H1 (cell line): Measurements from ENCODE around the gene GATB. TPM values are rescaled to one million over a fixed set of nuclear protein-coding genes. Genes with fewer than 3 reads are reported as not detected.

Experiments
- CTCF ChIA-PET: fragments of 300-600 bp; sonication (Branson Sonifier 250); formaldehyde crosslinking; loops from one replicate; lab custom pipeline; 2021; ENCODE audit not compliant: partially characterized antibody; lab: Charles Lee
- POLR2A ChIA-PET: fragments of 300-600 bp; sonication (Branson Sonifier 250); formaldehyde crosslinking; loops from one replicate; lab custom pipeline; 2021; ENCODE audit warnings: inconsistent platforms; ENCODE audit not compliant: partially characterized antibody; lab: Charles Lee
- DNase-seq, 2 experiments: peaks; one replicate each; pipeline versions ENCODE4 v3.0.0 to v3.0.0-alpha.2; 2010 to 2022; ENCODE audit warnings: low spot score in 2 of 2, low read depth in 1 of 2, mixed read lengths in 1 of 2
- FAIRE-seq: peaks from 2 replicates; lab custom pipeline; 2011; peaks lifted over from hg19 to GRCh38; lab: Jason Lieb, UNC
- H2AFZ ChIP-seq: 2 replicates; pipeline ENCODE4 v1.8.1; 2012; ENCODE audit warnings: low read length, inconsistent platforms
- H2AK5ac ChIP-seq: 2 replicates; pipeline ENCODE4 v1.6.1; 2013; ENCODE audit warnings: low read depth, low read length
- H2BK120ac ChIP-seq: replicated peaks from 2 replicates; pipeline ENCODE3; 2013; ENCODE audit warnings: low read depth, low read length, inconsistent platforms
- H2BK12ac ChIP-seq: 2 replicates; pipeline ENCODE4 v1.6.1; 2013; ENCODE audit warnings: low read depth, low read length
- H2BK15ac ChIP-seq: 2 replicates; pipeline ENCODE4 v1.6.1; 2013; ENCODE audit warnings: low read length
- H2BK20ac ChIP-seq: 2 replicates; pipeline ENCODE4 v1.6.1; 2013; ENCODE audit warnings: low read length
- H2BK5ac ChIP-seq: 2 replicates; pipeline ENCODE4 v1.6.1; 2013; ENCODE audit warnings: low read depth, low read length
- H3K14ac ChIP-seq: 2 replicates; pipeline ENCODE4 v1.6.1; 2013; ENCODE audit warnings: inconsistent platforms; ENCODE audit not compliant: insufficient read length
- H3K18ac ChIP-seq: 2 replicates; pipeline ENCODE4 v1.6.1; 2013; ENCODE audit warnings: low read length; ENCODE audit errors: extremely low read depth
- H3K23ac ChIP-seq: 2 replicates; pipeline ENCODE4 v1.6.1; 2013; ENCODE audit warnings: inconsistent platforms; ENCODE audit not compliant: insufficient read length
- H3K23me2 ChIP-seq: 2 replicates; pipeline ENCODE4 v1.6.1; 2013; ENCODE audit warnings: low read depth, low read length
- H3K27ac ChIP-seq: 2 replicates; pipeline ENCODE4 v1.6.1; 2011; ENCODE audit warnings: low read depth, low read length, inconsistent platforms
- H3K27me3 ChIP-seq, 4 experiments: replicated peaks in 1 of 4; 1 replicate in 1 of 4; 2 replicates in 3 of 4; pipeline versions ENCODE4 v1.6.1 to v1.8.1; 2011 to 2013; ENCODE audit warnings: low read length in 3 of 4, mild to moderate bottlenecking in 3 of 4, inconsistent platforms in 2 of 4, mixed read lengths in 2 of 4, moderate library complexity in 1 of 4; ENCODE audit not compliant: control insufficient read depth in 3 of 4, insufficient read depth in 3 of 4; ENCODE audit errors: extremely low read depth in 1 of 4
- H3K36me3 ChIP-seq, 4 experiments: 2 replicates each; pipeline versions ENCODE4 v1.6.1 to v1.8.1; 2011 to 2013; ENCODE audit warnings: mild to moderate bottlenecking in 4 of 4, low read length in 3 of 4, moderate library complexity in 2 of 4, control low read depth in 1 of 4, inconsistent platforms in 1 of 4; ENCODE audit not compliant: insufficient read depth in 4 of 4, control insufficient read depth in 2 of 4
- H3K4ac ChIP-seq: replicated peaks from 2 replicates; pipeline ENCODE3; 2013; ENCODE audit warnings: low read length, low read depth, mixed read lengths, inconsistent platforms; ENCODE audit not compliant: insufficient read length
- H3K4me1 ChIP-seq, 4 experiments: replicated peaks in 1 of 4; 1 replicate in 1 of 4; 2 replicates in 3 of 4; pipeline versions ENCODE4 v1.6.1 to v1.8.1; 2011 to 2013; ENCODE audit warnings: low read length in 3 of 4, inconsistent platforms in 2 of 4, mixed read lengths in 1 of 4; ENCODE audit not compliant: insufficient read depth in 4 of 4, control insufficient read depth in 3 of 4
- H3K4me2 ChIP-seq, 2 experiments: 2 replicates each; pipeline versions ENCODE4 v1.6.1 to v1.8.1; 2011 to 2013; ENCODE audit warnings: low read depth in 2 of 2, low read length in 2 of 2, control low read depth in 1 of 2, inconsistent platforms in 1 of 2, mild to moderate bottlenecking in 1 of 2; ENCODE audit not compliant: insufficient read depth in 1 of 2
- H3K4me3 ChIP-seq, 4 experiments: fragments of 200-600, 300-600 bp in 1 of 4; sonication (generic), shearing (Covaris generic), sonication (Bioruptor Twin) in 1 of 4; 2 replicates each; pipeline versions ENCODE4 v1.5.1 to v1.8.1; 2011 to 2016; ENCODE audit warnings: low read length in 4 of 4, low read depth in 3 of 4, control low read depth in 2 of 4, inconsistent platforms in 2 of 4, mild to moderate bottlenecking in 2 of 4, mixed read lengths in 1 of 4, moderate library complexity in 1 of 4; ENCODE audit not compliant: insufficient read depth in 2 of 4; ENCODE audit errors: extremely low read depth in 1 of 4
- H3K56ac ChIP-seq: replicated peaks from 2 replicates; pipeline ENCODE3; 2013; ENCODE audit warnings: low read depth, mild to moderate bottlenecking, mixed read lengths, low read length, inconsistent platforms; ENCODE audit not compliant: insufficient read length
- H3K79me1 ChIP-seq: 2 replicates; pipeline ENCODE4 v1.6.1; 2013; ENCODE audit warnings: low read depth, low read length, control low read depth
- H3K79me2 ChIP-seq, 2 experiments: 2 replicates each; pipeline versions ENCODE4 v1.6.1 to v1.8.1; 2012 to 2013; ENCODE audit warnings: low read length in 2 of 2, mild to moderate bottlenecking in 2 of 2, inconsistent platforms in 1 of 2; ENCODE audit not compliant: insufficient read depth in 2 of 2, control insufficient read depth in 1 of 2
- H3K9ac ChIP-seq, 4 experiments: replicated peaks in 1 of 4; 1 replicate in 1 of 4; 2 replicates in 3 of 4; pipeline versions ENCODE4 v1.6.1 to v1.8.1; 2011 to 2013; ENCODE audit warnings: low read depth in 3 of 4, low read length in 3 of 4, control low read depth in 2 of 4, mild to moderate bottlenecking in 2 of 4, moderate library complexity in 2 of 4, inconsistent platforms in 1 of 4; ENCODE audit errors: extremely low read depth in 1 of 4
- H3K9me3 ChIP-seq, 2 experiments: 2 replicates each; pipeline versions ENCODE4 v1.6.1 to v1.8.1; 2012 to 2013; ENCODE audit warnings: mild to moderate bottlenecking in 2 of 2, moderate library complexity in 2 of 2, control low read depth in 1 of 2, inconsistent platforms in 1 of 2, low read depth in 1 of 2, low read length in 1 of 2, mixed read lengths in 1 of 2; ENCODE audit not compliant: insufficient read depth in 2 of 2
- H4K20me1 ChIP-seq, 2 experiments: replicated peaks in 1 of 2; 2 replicates each; pipeline versions ENCODE3 to v1.8.1; 2011 to 2013; ENCODE audit warnings: inconsistent platforms in 2 of 2, low read length in 2 of 2, mild to moderate bottlenecking in 1 of 2; ENCODE audit not compliant: insufficient read depth in 2 of 2, control insufficient read depth in 1 of 2
- H4K5ac ChIP-seq: 2 replicates; pipeline ENCODE4 v1.6.1; 2013; ENCODE audit warnings: low read length, low read depth, mixed read lengths, inconsistent platforms; ENCODE audit not compliant: insufficient read length
- H4K8ac ChIP-seq: 2 replicates; pipeline ENCODE4 v1.8.0; 2013; ENCODE audit warnings: mild to moderate bottlenecking, moderate library complexity, low read length, inconsistent platforms; ENCODE audit not compliant: insufficient read depth; ENCODE audit errors: extremely low read depth
- H4K91ac ChIP-seq: replicated peaks from 2 replicates; pipeline ENCODE3; 2013; ENCODE audit warnings: low read length, mixed read lengths, inconsistent platforms; ENCODE audit not compliant: insufficient read length
- BACH1 ChIP-seq: IDR thresholded peaks from 2 replicates; pipeline ENCODE4 v1.6.1; 2012; ENCODE audit warnings: low read length, improper control_type of control experiment
- CBX5 ChIP-seq: fragments of 300-800, 300-1000 bp; sonication (generic); IDR thresholded peaks from 2 replicates; pipeline ENCODE4 v1.7.1; 2016; ENCODE audit warnings: antibody characterized with exemption, low read length, low read depth
- EGR1 ChIP-seq: IDR thresholded peaks from 2 replicates; pipeline ENCODE4 v1.6.1; 2011; ENCODE audit warnings: low read depth, low read length, borderline replicate concordance
- JUN ChIP-seq: IDR thresholded peaks from 2 replicates; pipeline ENCODE4 v1.6.1; 2011; ENCODE audit warnings: low read depth, mild to moderate bottlenecking, improper control_type of control experiment, low read length
- MAX ChIP-seq: IDR thresholded peaks from 2 replicates; pipeline ENCODE4 v1.6.1; 2012; ENCODE audit warnings: inconsistent platforms
- SAP30 ChIP-seq: fragments of 300-600 bp; sonication (generic); IDR thresholded peaks from 2 replicates; pipeline ENCODE4 v1.7.1; 2012; ENCODE audit warnings: low read length, moderate library complexity, mild to moderate bottlenecking, inconsistent platforms; ENCODE audit not compliant: insufficient read depth, insufficient replicate concordance
- SRF ChIP-seq: IDR thresholded peaks from 2 replicates; pipeline ENCODE4 v1.6.1; 2011; ENCODE audit warnings: mild to moderate bottlenecking, low read depth, low read length, moderate library complexity
- SUZ12 ChIP-seq: fragments of 200-600 bp; sonication (generic); IDR thresholded peaks from 2 replicates; pipeline ENCODE4 v1.6.1; 2012; ENCODE audit warnings: mild to moderate bottlenecking, inconsistent platforms, low read length, moderate library complexity, mixed read lengths
- TCF12 ChIP-seq: IDR thresholded peaks from 2 replicates; pipeline ENCODE4 v1.6.1; 2011; ENCODE audit warnings: low read depth, mild to moderate bottlenecking, low read length
- WGBS, 2 experiments: shearing (Covaris generic) in 1 of 2; methylation state at CpG; one replicate each; pipeline versions ENCODE4 v1.1.6 to v1.1.7; 2013 to 2015; ENCODE audit warnings: low lambda C conversion rate in 2 of 2, mixed read lengths in 2 of 2, inconsistent platforms in 1 of 2, low coverage in 1 of 2, missing lambda C conversion rate in 1 of 2; ENCODE audit not compliant: insufficient replicate concordance in 2 of 2, insufficient coverage in 1 of 2, insufficient read length in 1 of 2; ENCODE audit errors: extremely low coverage in 1 of 2, missing lambda C conversion rate in 1 of 2; 5-methylcytosine and 5-hydroxymethylcytosine counted together
- polyA plus RNA-seq, 7 experiments: library from polyadenylated mRNA; depleted of rRNA in 3 of 7; stranded (reverse) in 5 of 7; unstranded in 2 of 7; fragments of >200 nt in 5 of 7; fragments of 200-250 nt in 2 of 7; gene quantifications; 1 replicate in 5 of 7; 2 replicates in 1 of 7; 4 replicates in 1 of 7; pipeline versions ENCODE4 v1.2.1 to v1.2.3, GENCODE V29; 2011 to 2013; ENCODE audit warnings: missing spikeins in 2 of 7, mixed read lengths in 2 of 7
- total RNA-seq: library from RNA; stranded (reverse); fragmentation: NEBNext Ultra II Directional; extraction: Animal tissue kit (Norgen Biotek cat#: 25700); gene quantifications from 2 replicates; pipeline ENCODE4 v1.2.1, GENCODE V29; 2021

GATB gene
- total and polyA plus RNA-seq, 2 of the 8 experiments (the other 6 are each of a cell fraction or from before 2014, with no cell fraction given), result 15.3 to 18.0 TPM

DNA sequence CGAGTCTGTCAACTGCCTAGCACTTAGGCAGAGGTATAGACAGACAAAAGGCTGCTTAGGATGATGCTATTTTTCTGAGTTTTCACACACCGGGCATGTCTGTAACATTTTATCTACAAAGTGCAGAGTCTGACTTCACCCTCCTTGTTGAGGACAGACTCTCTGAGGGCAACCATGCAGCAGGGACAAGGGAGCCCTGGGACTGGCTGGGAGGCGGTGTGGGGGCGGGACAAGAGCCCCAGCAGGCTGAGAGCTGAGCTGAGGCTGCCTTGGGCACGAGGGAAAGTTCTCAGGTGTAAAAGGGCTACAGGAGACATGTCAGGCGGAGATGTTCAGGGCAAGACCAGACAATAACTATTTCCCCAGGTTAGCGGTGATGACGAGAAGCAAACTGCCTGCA is 81.6 kb downstream of the GATB start:
- Histone ChIP-seq H2BK12ac (no peak overlapping the region), H3K79me1 (no peaks in the 10 kb centered on the region), H3K18ac (no peak overlapping the region), H3K79me2 (no peaks in the 10 kb centered on the region), H4K20me1 (no peaks in the 10 kb centered on the region), H2BK120ac (no peak overlapping the region), H4K91ac (no peak overlapping the region), H3K4me1 (peaks cover 0 to 4% (median 2%) of the 10 kb centered on the region in 4 experiments; a peak in 4 of 7 replicates), H3K56ac (no peak overlapping the region), H2AK5ac (no peak overlapping the region), H3K4me3 (no peak overlapping the region), H3K36me3 (peaks cover 0 to 2% (median 0%) of the 10 kb centered on the region in 4 experiments; a peak in 1 of 8 replicates), H2BK20ac (no peak overlapping the region), H3K27me3 (no peaks in the 10 kb centered on the region), H3K4me2 (no peak overlapping the region), H3K9me3 (no peaks in the 10 kb centered on the region), H2AFZ (no peak overlapping the region), H2BK5ac (no peak overlapping the region), H3K14ac (no peak overlapping the region), H3K4ac (no peak overlapping the region), H4K8ac (no peak overlapping the region), H3K23me2 (no peaks in the 10 kb centered on the region), H3K23ac (no peak overlapping the region), H2BK15ac (no peak overlapping the region), H3K9ac (no peak overlapping the region), H4K5ac (no peak overlapping the region), H3K27ac (no peak overlapping the region)
- DNase-seq (no peak), FAIRE-seq (no peak)
- TF ChIP-seq JUN (no peak), CBX5 (no peak), EGR1 (no peak), SAP30 (no peak), SRF (no peak), SUZ12 (no peak), MAX (no peak), TCF12 (no peak), BACH1 (no peak)
- WGBS, 2 experiments, result 84% methylated on average over 8 of the region's 8 CpGs; no CpG with 5 or more reads in 1 of the 2 experiments
- CTCF ChIA-PET, result interaction anchor here (0.7 to 1.6 kb wide), 6 partner anchors 8 to 727 kb away, joined by 3 to 6 read pairs (median 3); no protein-coding TSS in a partner anchor
- POLR2A ChIA-PET, result no interaction called here
